A549 (cell line): Measurements from ENCODE around the gene CEMIP2. TPM values are rescaled to one million over a fixed set of nuclear protein-coding genes. Genes with fewer than 3 reads are reported as not detected.
A peak's percentile ranks its signal among the peaks of the same experiment; 100 is the strongest.

Experiments used
- ATAC-seq, 2 experiments: fragments of 200-7000 bp in 1 of 2; fragments of >200 bp in 1 of 2; cut with Nextera tagmentation in 1 of 2; cut with Tn5 transposase in 1 of 2; 3 replicates each; pipeline versions ENCODE4 v1.8.0 to v1.9.1; 2018 to 2020; ENCODE audit warnings: mild to moderate bottlenecking in 1 of 2, moderate library complexity in 1 of 2
- CTCF ChIA-PET: fragments of 300-600 bp; sonication (Branson Sonifier 250); formaldehyde crosslinking; extraction: SDS; loops from one replicate; lab custom pipeline; 2021; ENCODE audit warnings: antibody characterized with exemption, inconsistent platforms; lab: Yijun Ruan, JAX
- POLR2A ChIA-PET: fragments of 350-600 bp; formaldehyde crosslinking; extraction: SDS; loops from one replicate; lab custom pipeline; 2021; ENCODE audit warnings: antibody characterized with exemption, inconsistent platforms; lab: Yijun Ruan, JAX
- DNase-seq, 2 experiments: peaks; one replicate each; pipeline versions ENCODE4 v3.0.0 to v3.0.0-alpha.2; 2011 to 2016; ENCODE audit warnings: low read depth in 1 of 2, low spot score in 1 of 2
- FAIRE-seq: peaks from 2 replicates; lab custom pipeline; 2011; peaks lifted over from hg19 to GRCh38; lab: Jason Lieb, UNC
- H3K27ac ChIP-seq, 2 experiments: fragments of >200 bp; sonication (Bioruptor Twin); formaldehyde crosslinking; 3 replicates each; pipeline ENCODE4 v1.5.1; 2016 to 2017
- H3K4me1 ChIP-seq: fragments of >200 bp; sonication (Bioruptor Twin); formaldehyde crosslinking; 3 replicates; pipeline ENCODE4 v1.6.1; 2016
- H3K4me2 ChIP-seq: fragments of >200 bp; sonication (Bioruptor Twin); formaldehyde crosslinking; 3 replicates; pipeline ENCODE4 v1.6.1; 2016
- H3K4me3 ChIP-seq: fragments of >200 bp; sonication (Bioruptor Twin); formaldehyde crosslinking; 3 replicates; pipeline ENCODE4 v1.5.1; 2016
- H3K9me3 ChIP-seq: fragments of >200 bp; sonication (Bioruptor Twin); formaldehyde crosslinking; 3 replicates; pipeline ENCODE4 v1.6.1; 2016
- BCL3 ChIP-seq: fragments of >200 bp; sonication (Bioruptor Twin); formaldehyde crosslinking; IDR thresholded peaks from 3 replicates; pipeline ENCODE4 v1.6.1; 2016
- CBX8 ChIP-seq: fragments of 200-600 bp; sonication (generic); IDR thresholded peaks from 2 replicates; pipeline ENCODE4 v1.6.1; 2016
- CEBPB ChIP-seq, 2 experiments: fragments of >200 bp in 1 of 2; sonication (Bioruptor Twin) in 1 of 2; formaldehyde crosslinking in 1 of 2; IDR thresholded peaks; 2 replicates each; pipeline ENCODE4 v1.6.1; 2012 to 2016
- EP300 ChIP-seq, 2 experiments: fragments of >200 bp; sonication (Bioruptor Twin); formaldehyde crosslinking; IDR thresholded peaks; 2 replicates in 1 of 2; 3 replicates in 1 of 2; pipeline ENCODE4 v1.6.1; 2016 to 2017
- ESRRA ChIP-seq: fragments of 150-350 bp; IDR thresholded peaks from 2 replicates; pipeline ENCODE4 v1.6.1; 2014; ENCODE audit warnings: mild to moderate bottlenecking, low read length, borderline replicate concordance
- FOSB ChIP-seq: fragments of 250-450 bp; sonication (Bioruptor Pico); IDR thresholded peaks from 2 replicates; pipeline ENCODE4 v1.5.0; 2020; ENCODE audit warnings: mild to moderate bottlenecking, moderate library complexity
- FOSL2 ChIP-seq, 2 experiments: fragments of 450-650 bp in 1 of 2; fragments of >200 bp in 1 of 2; sonication (Bioruptor Twin) in 1 of 2; formaldehyde crosslinking; IDR thresholded peaks; 2 replicates each; pipeline versions ENCODE4 v1.5.0 to v1.6.1; 2016 to 2020; ENCODE audit warnings: mild to moderate bottlenecking in 1 of 2, moderate library complexity in 1 of 2
- HES2 ChIP-seq: fragments of >200 bp; sonication (Bioruptor Twin); formaldehyde crosslinking; IDR thresholded peaks from 2 replicates; pipeline ENCODE4 v1.6.1; 2016
- HEYL ChIP-seq: fragments of 250-450 bp; sonication (Bioruptor Pico); IDR thresholded peaks from 2 replicates; pipeline ENCODE4 v1.8.0; 2021; ENCODE audit warnings: mild to moderate bottlenecking, moderate library complexity
- HOXB13 ChIP-seq: fragments of 250-450 bp; sonication (Bioruptor Pico); IDR thresholded peaks from 2 replicates; pipeline ENCODE4 v1.5.0; 2020; ENCODE audit warnings: low read depth, mild to moderate bottlenecking, moderate library complexity
- JUN ChIP-seq, 2 experiments: fragments of >200 bp; sonication (Bioruptor Twin); formaldehyde crosslinking; IDR thresholded peaks; 2 replicates in 1 of 2; 3 replicates in 1 of 2; pipeline ENCODE4 v1.6.1; 2016 to 2017
- KDM1A ChIP-seq: fragments of 200-600 bp; sonication (generic); IDR thresholded peaks from 2 replicates; pipeline ENCODE4 v1.6.1; 2016; ENCODE audit warnings: low read depth, mild to moderate bottlenecking
- MAZ ChIP-seq: fragments of 150-350 bp; IDR thresholded peaks from 2 replicates; pipeline ENCODE4 v1.6.1; 2014; ENCODE audit warnings: antibody characterized with exemption, low read depth, low read length, borderline replicate concordance
- POLR2A ChIP-seq: IDR thresholded peaks from 2 replicates; pipeline ENCODE4 v1.6.1; 2012; ENCODE audit warnings: mild to moderate bottlenecking, low read length
- POLR2AphosphoS2 ChIP-seq: conservative IDR thresholded peaks from 2 replicates; pipeline ENCODE4 v1.6.1; 2012; ENCODE audit warnings: low read length, improper control_type of control experiment, inconsistent platforms
- RAD21 ChIP-seq, 2 experiments: fragments of >200 bp in 1 of 2; sonication (Bioruptor Twin) in 1 of 2; formaldehyde crosslinking in 1 of 2; IDR thresholded peaks in 1 of 2; conservative IDR thresholded peaks in 1 of 2; 2 replicates in 1 of 2; 3 replicates in 1 of 2; pipeline ENCODE4 v1.6.1; 2012 to 2018; ENCODE audit warnings: inconsistent platforms in 1 of 2
- RCOR1 ChIP-seq: fragments of 150-350 bp; IDR thresholded peaks from 2 replicates; pipeline ENCODE4 v1.6.1; 2014; ENCODE audit warnings: antibody characterized with exemption, low read length, low read depth
- TP53 ChIP-seq: fragments of 250-450 bp; sonication (Bioruptor Pico); IDR thresholded peaks from 2 replicates; pipeline ENCODE4 v1.5.0; 2021; ENCODE audit warnings: mild to moderate bottlenecking, moderate library complexity
- ZC3H11A ChIP-seq: fragments of 450-650 bp; IDR thresholded peaks from 2 replicates; pipeline ENCODE4 v1.6.1; 2014; ENCODE audit warnings: antibody characterized with exemption, mild to moderate bottlenecking
- ZNF302 ChIP-seq: fragments of 250-450 bp; sonication (Bioruptor Pico); IDR thresholded peaks from 2 replicates; pipeline ENCODE4 v1.9.0; 2021; ENCODE audit warnings: inconsistent platforms, mild to moderate bottlenecking, moderate library complexity
- ZSCAN20 ChIP-seq: fragments of 250-450 bp; sonication (Bioruptor Pico); IDR thresholded peaks from 2 replicates; pipeline ENCODE4 v1.8.0; 2022; ENCODE audit warnings: mild to moderate bottlenecking, moderate library complexity
- WGBS: methylation state at CpG from one replicate; pipeline ENCODE4 v1.1.6; 2017; ENCODE audit errors: missing lambda C conversion rate; 5-methylcytosine and 5-hydroxymethylcytosine counted together
- polyA plus RNA-seq, 4 experiments: library from polyadenylated mRNA; depleted of rRNA in 3 of 4; stranded (reverse); fragments of >200 nt; fragmentation: RNase III in 1 of 4; extraction: RNeasy Plus Mini Kit Qiagen cat#74134 plus additional on column Dnase treatment in 1 of 4; gene quantifications; 2 replicates in 3 of 4; 3 replicates in 1 of 4; pipeline ENCODE4 v1.2.3, GENCODE V29; 2011 to 2017
- TF ChIP-seq, protein P1 (sequence below): fragments of 200-600 bp; sonication (generic); IDR thresholded peaks from 2 replicates; pipeline ENCODE4 v1.6.1; 2016; ENCODE audit warnings: antibody characterized with exemption, mild to moderate bottlenecking, moderate library complexity
- TF ChIP-seq, protein P2 (sequence below): IDR thresholded peaks from 2 replicates; pipeline ENCODE4 v1.6.1; 2012
- TF ChIP-seq, protein P3 (sequence below): fragments of 250-450 bp; sonication (Bioruptor Pico); IDR thresholded peaks from 2 replicates; pipeline ENCODE4 v1.5.0; 2021; ENCODE audit warnings: mild to moderate bottlenecking, moderate library complexity, borderline replicate concordance

CEMIP2 gene
- polyA plus RNA-seq, 2 of the 4 experiments (the other 2 are of a cell fraction): 146 to 161 TPM

DNA sequence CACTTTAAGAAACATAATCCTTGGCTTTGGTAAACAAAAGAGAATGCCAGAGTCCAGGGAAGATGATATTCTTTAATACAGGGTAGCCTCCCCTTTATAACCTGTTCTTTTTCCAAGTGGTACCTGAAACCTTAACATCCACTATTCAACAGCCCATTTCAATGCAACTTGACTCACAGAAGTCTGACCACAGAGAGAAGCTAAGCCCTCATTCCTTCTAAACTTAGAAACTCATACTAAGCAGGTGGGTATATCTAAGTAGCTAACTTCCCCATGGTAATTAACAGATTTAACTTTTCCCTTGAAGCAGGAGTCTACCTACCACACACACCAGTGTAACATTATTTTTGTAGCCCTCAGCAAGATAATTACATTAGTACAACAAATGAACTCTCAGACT is 91.9 kb downstream of the CEMIP2 start:
- H3K4me1 ChIP-seq: peaks cover 61% of the 10 kb centered on the region
- peak overlapping the region; percentile 63 to 94 for H3K27ac ChIP-seq
- peaks cover 4% of the 10 kb centered on the region; the same call in 1 of the 3 replicates for H3K9me3 ChIP-seq
- ATAC-seq (no peak), DNase-seq (no peak), FAIRE-seq (no peak)
- H3K4me2 ChIP-seq: no peak overlapping the region
- ChIA-PET POLR2A (no interaction called here), CTCF (interaction anchor here (1.0 kb wide), 1 partner anchor 72 kb away, joined by 4 read pairs; no protein-coding TSS in a partner anchor)
- no peak overlapping the region for H3K4me3 ChIP-seq
- TF ChIP-seq POLR2AphosphoS2: no peak
- no peak for TF ChIP-seq CEBPB (IDR thresholded peaks at IDR 0.05)

- 76% methylated on average over 1 of the region's 1 CpG for WGBS
- Histone ChIP-seq H3K9me3 (peaks cover 4% of the 10 kb centered on the region; the same call in 1 of the 3 replicates), H3K4me2 (no peak overlapping the region), H3K27ac (peak overlapping the region in 1 of 2 experiments; percentile 72; a peak in 3 of 6 replicates), H3K4me3 (no peak overlapping the region), H3K4me1 (peaks cover 55% of the 10 kb centered on the region)
- TF ChIP-seq, protein P1, sequence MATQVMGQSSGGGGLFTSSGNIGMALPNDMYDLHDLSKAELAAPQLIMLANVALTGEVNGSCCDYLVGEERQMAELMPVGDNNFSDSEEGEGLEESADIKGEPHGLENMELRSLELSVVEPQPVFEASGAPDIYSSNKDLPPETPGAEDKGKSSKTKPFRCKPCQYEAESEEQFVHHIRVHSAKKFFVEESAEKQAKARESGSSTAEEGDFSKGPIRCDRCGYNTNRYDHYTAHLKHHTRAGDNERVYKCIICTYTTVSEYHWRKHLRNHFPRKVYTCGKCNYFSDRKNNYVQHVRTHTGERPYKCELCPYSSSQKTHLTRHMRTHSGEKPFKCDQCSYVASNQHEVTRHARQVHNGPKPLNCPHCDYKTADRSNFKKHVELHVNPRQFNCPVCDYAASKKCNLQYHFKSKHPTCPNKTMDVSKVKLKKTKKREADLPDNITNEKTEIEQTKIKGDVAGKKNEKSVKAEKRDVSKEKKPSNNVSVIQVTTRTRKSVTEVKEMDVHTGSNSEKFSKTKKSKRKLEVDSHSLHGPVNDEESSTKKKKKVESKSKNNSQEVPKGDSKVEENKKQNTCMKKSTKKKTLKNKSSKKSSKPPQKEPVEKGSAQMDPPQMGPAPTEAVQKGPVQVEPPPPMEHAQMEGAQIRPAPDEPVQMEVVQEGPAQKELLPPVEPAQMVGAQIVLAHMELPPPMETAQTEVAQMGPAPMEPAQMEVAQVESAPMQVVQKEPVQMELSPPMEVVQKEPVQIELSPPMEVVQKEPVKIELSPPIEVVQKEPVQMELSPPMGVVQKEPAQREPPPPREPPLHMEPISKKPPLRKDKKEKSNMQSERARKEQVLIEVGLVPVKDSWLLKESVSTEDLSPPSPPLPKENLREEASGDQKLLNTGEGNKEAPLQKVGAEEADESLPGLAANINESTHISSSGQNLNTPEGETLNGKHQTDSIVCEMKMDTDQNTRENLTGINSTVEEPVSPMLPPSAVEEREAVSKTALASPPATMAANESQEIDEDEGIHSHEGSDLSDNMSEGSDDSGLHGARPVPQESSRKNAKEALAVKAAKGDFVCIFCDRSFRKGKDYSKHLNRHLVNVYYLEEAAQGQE: no peak
- TF ChIP-seq RCOR1: no peak
- TF ChIP-seq FOSL2 (IDR thresholded peaks at IDR 0.05): no peak
- peak; percentile 81 for TF ChIP-seq FOSL2 (CRISPR knock-in tag; IDR thresholded peaks at IDR 0.05)
- TF ChIP-seq JUN (IDR thresholded peaks at IDR 0.05): no peak
- ATAC-seq (no peak), FAIRE-seq (no peak), DNase-seq (no peak)
- ChIA-PET CTCF (interaction anchor here (1.0 to 1.6 kb wide), 2 partner anchors 37 to 71 kb away, joined by 3 to 4 read pairs; no protein-coding TSS in a partner anchor), POLR2A (no interaction called here)
These were observed 92.5 kb downstream of the CEMIP2 start for GRCh38 chr9:71675857-71676165.

- no peak for FAIRE-seq
- 49% methylated on average over 2 of the region's 3 CpGs for WGBS
- POLR2A ChIA-PET: no interaction called here
- CTCF ChIA-PET: interaction anchor here (1.0 to 1.6 kb wide), 3 partner anchors 36 to 71 kb away, joined by 3 to 5 read pairs (median 4); no protein-coding TSS in a partner anchor
- Histone ChIP-seq H3K4me1 (peaks cover 50% of the 10 kb centered on the region), H3K27ac (peak overlapping the region; percentile 25 to 72; a peak in 4 of 6 replicates), H3K9me3 (peaks cover 4% of the 10 kb centered on the region; the same call in 1 of the 3 replicates), H3K4me3 (no peak overlapping the region), H3K4me2 (no peak overlapping the region)
- no peak for DNase-seq
- peak in 1 of 2 experiments; percentile 17; a peak in 1 of 6 replicates for ATAC-seq
- TF ChIP-seq RAD21 (conservative IDR thresholded peaks at IDR 0.05 in 1 of 2, IDR thresholded peaks at IDR 0.05 in 1 of 2): no peak
- no peak for TF ChIP-seq MAZ
- no peak for TF ChIP-seq EP300 (IDR thresholded peaks at IDR 0.05)
- TF ChIP-seq POLR2A: no peak
- TF ChIP-seq TP53 (CRISPR knock-in tag): no peak
- TF ChIP-seq, protein P2, sequence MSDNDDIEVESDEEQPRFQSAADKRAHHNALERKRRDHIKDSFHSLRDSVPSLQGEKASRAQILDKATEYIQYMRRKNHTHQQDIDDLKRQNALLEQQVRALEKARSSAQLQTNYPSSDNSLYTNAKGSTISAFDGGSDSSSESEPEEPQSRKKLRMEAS: no peak
- TF ChIP-seq BCL3: no peak
- no peak for TF ChIP-seq HOXB13
- no peak for TF ChIP-seq FOSL2 (IDR thresholded peaks at IDR 0.05)
- TF ChIP-seq FOSL2 (CRISPR knock-in tag; IDR thresholded peaks at IDR 0.05): no peak
- TF ChIP-seq ESRRA: no peak
- TF ChIP-seq ZSCAN20 (CRISPR knock-in tag): no peak
- TF ChIP-seq HEYL (CRISPR knock-in tag): no peak
- TF ChIP-seq ZC3H11A: no peak
- no peak for TF ChIP-seq POLR2AphosphoS2
- TF ChIP-seq KDM1A: no peak
- no peak for TF ChIP-seq ZNF302 (CRISPR knock-in tag)
- no peak for TF ChIP-seq FOSB (CRISPR knock-in tag)
- TF ChIP-seq HES2: no peak
- TF ChIP-seq, protein P3, sequence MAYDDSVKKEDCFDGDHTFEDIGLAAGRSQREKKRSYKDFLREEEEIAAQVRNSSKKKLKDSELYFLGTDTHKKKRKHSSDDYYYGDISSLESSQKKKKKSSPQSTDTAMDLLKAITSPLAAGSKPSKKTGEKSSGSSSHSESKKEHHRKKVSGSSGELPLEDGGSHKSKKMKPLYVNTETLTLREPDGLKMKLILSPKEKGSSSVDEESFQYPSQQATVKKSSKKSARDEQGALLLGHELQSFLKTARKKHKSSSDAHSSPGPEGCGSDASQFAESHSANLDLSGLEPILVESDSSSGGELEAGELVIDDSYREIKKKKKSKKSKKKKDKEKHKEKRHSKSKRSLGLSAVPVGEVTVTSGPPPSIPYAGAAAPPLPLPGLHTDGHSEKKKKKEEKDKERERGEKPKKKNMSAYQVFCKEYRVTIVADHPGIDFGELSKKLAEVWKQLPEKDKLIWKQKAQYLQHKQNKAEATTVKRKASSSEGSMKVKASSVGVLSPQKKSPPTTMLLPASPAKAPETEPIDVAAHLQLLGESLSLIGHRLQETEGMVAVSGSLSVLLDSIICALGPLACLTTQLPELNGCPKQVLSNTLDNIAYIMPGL (CRISPR knock-in tag): no peak
- TF ChIP-seq CBX8: no peak
These were observed 93.0 kb downstream of the CEMIP2 start for GRCh38 chr9:71675105-71675856.
